Measurements from ENCODE around the gene GC. TPM values are rescaled to one million over a fixed set of nuclear protein-coding genes. Genes with fewer than 3 reads are reported as not detected.
A peak's percentile ranks its signal among the peaks of the same experiment; 100 is the strongest.

The GC gene
- total RNA-seq, 1 experiment from 2014 or later, result 1.9 TPM

DNA sequence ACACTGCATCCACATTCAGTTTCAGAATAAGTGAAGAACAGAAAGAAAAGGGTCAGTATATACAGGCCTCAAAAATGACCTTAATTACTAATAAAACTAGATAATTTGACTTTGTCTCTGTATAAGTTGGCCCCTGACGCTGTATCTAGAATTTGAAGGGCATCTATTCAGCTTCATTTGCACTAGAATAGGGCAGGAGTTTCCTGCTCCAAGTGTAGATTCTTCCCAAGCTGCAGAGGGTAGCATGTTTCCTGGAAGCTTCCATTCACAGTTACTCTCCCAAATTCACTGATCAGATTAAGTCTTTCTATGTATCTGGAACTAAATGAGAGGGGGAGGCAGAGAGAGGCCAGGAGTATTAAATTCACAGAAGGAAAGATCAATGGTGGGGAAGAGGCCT is 90.9 kb downstream of the GC start:
- ChIA-PET CTCF (interaction anchor here (0.7 to 1.3 kb wide), 2 partner anchors 17 to 1217 kb away, joined by 3 to 5 read pairs; no protein-coding TSS in a partner anchor), POLR2A (no interaction called here)
- Mint-ChIP-seq H3K36me3 (0 out of 2 replicates have a peak, but pooled peaks cover 2% of the 10 kb centered on the region), H3K27ac (peak overlapping the region; percentile 86), H3K4me3 (no peak overlapping the region), H3K27me3 (ENCODE audit: low read depth) (no peaks in the 10 kb centered on the region), H3K4me1 (peaks cover 38% of the 10 kb centered on the region), H3K9me3 (peaks cover 17% of the 10 kb centered on the region)
- DNase-seq (ENCODE audit: low spot score), result no peak
- ATAC-seq, result peak; percentile 89
- TF ChIP-seq GABPB1 (CRISPR knock-in tag; IDR thresholded peaks at IDR 0.05), result no peak
- TF ChIP-seq HMGA2 (CRISPR knock-in tag; IDR thresholded peaks at IDR 0.05), result no peak
- no peak for TF ChIP-seq PREB (CRISPR knock-in tag; IDR thresholded peaks at IDR 0.05; ENCODE audit: borderline replicate concordance)
- TF ChIP-seq E2F1 (CRISPR knock-in tag; IDR thresholded peaks at IDR 0.05), result no peak
- TF ChIP-seq KAT7 (CRISPR knock-in tag; IDR thresholded peaks at IDR 0.05; ENCODE audit: borderline replicate concordance), result no peak
- TF ChIP-seq, protein P1, sequence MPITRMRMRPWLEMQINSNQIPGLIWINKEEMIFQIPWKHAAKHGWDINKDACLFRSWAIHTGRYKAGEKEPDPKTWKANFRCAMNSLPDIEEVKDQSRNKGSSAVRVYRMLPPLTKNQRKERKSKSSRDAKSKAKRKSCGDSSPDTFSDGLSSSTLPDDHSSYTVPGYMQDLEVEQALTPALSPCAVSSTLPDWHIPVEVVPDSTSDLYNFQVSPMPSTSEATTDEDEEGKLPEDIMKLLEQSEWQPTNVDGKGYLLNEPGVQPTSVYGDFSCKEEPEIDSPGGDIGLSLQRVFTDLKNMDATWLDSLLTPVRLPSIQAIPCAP (CRISPR knock-in tag; IDR thresholded peaks at IDR 0.05), result no peak
- TF ChIP-seq ETV6 (CRISPR knock-in tag; IDR thresholded peaks at IDR 0.05), result no peak

GRCh38 chr4:71692198-71692597 is 91.7 kb downstream of the GC start:
- POLR2A ChIA-PET, result no interaction called here
- CTCF ChIA-PET, result interaction anchor here (1.3 kb wide), 1 partner anchor 18 kb away, joined by 3 read pairs; no protein-coding TSS in a partner anchor
- no peak for TF ChIP-seq NR2C2 (CRISPR knock-in tag; IDR thresholded peaks at IDR 0.05)
- no peak for TF ChIP-seq FOXK1 (CRISPR knock-in tag; IDR thresholded peaks at IDR 0.05)
- no peak for TF ChIP-seq GTF2I (CRISPR knock-in tag; conservative IDR thresholded peaks at IDR 0.05)
- TF ChIP-seq SOX15 (CRISPR knock-in tag; IDR thresholded peaks at IDR 0.05), result no peak
- TF ChIP-seq, protein P2, sequence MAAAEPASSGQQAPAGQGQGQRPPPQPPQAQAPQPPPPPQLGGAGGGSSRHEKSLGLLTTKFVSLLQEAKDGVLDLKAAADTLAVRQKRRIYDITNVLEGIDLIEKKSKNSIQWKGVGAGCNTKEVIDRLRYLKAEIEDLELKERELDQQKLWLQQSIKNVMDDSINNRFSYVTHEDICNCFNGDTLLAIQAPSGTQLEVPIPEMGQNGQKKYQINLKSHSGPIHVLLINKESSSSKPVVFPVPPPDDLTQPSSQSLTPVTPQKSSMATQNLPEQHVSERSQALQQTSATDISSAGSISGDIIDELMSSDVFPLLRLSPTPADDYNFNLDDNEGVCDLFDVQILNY (CRISPR knock-in tag; IDR thresholded peaks at IDR 0.05), result no peak
- TF ChIP-seq NR1H2 (CRISPR knock-in tag; IDR thresholded peaks at IDR 0.05), result no peak
- TF ChIP-seq, protein P3, sequence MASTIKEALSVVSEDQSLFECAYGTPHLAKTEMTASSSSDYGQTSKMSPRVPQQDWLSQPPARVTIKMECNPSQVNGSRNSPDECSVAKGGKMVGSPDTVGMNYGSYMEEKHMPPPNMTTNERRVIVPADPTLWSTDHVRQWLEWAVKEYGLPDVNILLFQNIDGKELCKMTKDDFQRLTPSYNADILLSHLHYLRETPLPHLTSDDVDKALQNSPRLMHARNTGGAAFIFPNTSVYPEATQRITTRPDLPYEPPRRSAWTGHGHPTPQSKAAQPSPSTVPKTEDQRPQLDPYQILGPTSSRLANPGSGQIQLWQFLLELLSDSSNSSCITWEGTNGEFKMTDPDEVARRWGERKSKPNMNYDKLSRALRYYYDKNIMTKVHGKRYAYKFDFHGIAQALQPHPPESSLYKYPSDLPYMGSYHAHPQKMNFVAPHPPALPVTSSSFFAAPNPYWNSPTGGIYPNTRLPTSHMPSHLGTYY (CRISPR knock-in tag; IDR thresholded peaks at IDR 0.05), result no peak
- TF ChIP-seq CREM (CRISPR knock-in tag; IDR thresholded peaks at IDR 0.05), result no peak
- no peak for TF ChIP-seq CTCF (IDR thresholded peaks at IDR 0.05)
- no peak for TF ChIP-seq ATF3 (CRISPR knock-in tag; conservative IDR thresholded peaks at IDR 0.05)
- TF ChIP-seq, protein P4, sequence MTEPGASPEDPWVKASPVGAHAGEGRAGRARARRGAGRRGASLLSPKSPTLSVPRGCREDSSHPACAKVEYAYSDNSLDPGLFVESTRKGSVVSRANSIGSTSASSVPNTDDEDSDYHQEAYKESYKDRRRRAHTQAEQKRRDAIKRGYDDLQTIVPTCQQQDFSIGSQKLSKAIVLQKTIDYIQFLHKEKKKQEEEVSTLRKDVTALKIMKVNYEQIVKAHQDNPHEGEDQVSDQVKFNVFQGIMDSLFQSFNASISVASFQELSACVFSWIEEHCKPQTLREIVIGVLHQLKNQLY (CRISPR knock-in tag; IDR thresholded peaks at IDR 0.05), result no peak
- TF ChIP-seq JUN (CRISPR knock-in tag; IDR thresholded peaks at IDR 0.05), result no peak
- no peak for TF ChIP-seq PRDM15 (CRISPR knock-in tag; IDR thresholded peaks at IDR 0.05)
- TF ChIP-seq TEAD4 (CRISPR knock-in tag; IDR thresholded peaks at IDR 0.05), result no peak

More at GRCh38 chr4:71692198-71692597, 91.7 kb downstream of the GC start:
- Mint-ChIP-seq H3K4me1 (peaks cover 38% of the 10 kb centered on the region), H3K9me3 (peaks cover 20% of the 10 kb centered on the region), H3K27me3 (ENCODE audit: low read depth) (no peaks in the 10 kb centered on the region), H3K4me3 (no peak overlapping the region), H3K27ac (peak overlapping the region; percentile 79; the same call in 1 of the 2 replicates), H3K36me3 (0 out of 2 replicates have a peak, but pooled peaks cover 2% of the 10 kb centered on the region)
- ATAC-seq (no peak), DNase-seq (ENCODE audit: low spot score) (no peak)

All from WTC11 (cell line).